HK-2 (cell line): ENCODE results near the gene AGAP1.
A peak's percentile ranks its signal among the peaks of the same experiment; 100 is the strongest.
"Not testable (repeated sequence)": the region's sequence is repeated elsewhere in the genome, so short reads cannot be mapped to it uniquely, and the experiment has no call there.

Experiments used
- DNase-seq: peaks from one replicate; pipeline ENCODE4 v3.0.0-alpha.2; 2018; ENCODE audit not compliant: unreplicated experiment

AGAP1 gene

DNA sequence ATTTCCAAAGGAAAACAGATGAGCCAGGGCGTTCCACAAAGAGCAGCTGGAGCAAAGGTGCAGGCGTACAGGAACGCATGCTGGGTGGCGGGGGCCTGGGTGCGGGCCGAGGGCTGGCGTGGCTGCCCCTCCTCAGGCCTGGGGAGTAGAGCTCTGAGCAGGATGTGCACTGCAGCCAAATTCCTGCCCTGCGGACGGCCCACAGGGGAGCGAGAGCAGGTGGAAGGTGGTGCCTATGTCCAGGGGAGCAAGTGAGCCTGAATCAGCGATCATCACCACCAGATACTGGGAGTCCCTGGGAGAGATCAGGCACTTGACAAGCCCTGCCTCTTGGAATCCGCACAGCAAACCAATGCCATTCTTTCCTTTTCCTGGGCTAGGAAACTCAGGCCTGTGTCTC lies 568.1 kb downstream of the AGAP1 start:
- no peak for DNase-seq

DNA sequence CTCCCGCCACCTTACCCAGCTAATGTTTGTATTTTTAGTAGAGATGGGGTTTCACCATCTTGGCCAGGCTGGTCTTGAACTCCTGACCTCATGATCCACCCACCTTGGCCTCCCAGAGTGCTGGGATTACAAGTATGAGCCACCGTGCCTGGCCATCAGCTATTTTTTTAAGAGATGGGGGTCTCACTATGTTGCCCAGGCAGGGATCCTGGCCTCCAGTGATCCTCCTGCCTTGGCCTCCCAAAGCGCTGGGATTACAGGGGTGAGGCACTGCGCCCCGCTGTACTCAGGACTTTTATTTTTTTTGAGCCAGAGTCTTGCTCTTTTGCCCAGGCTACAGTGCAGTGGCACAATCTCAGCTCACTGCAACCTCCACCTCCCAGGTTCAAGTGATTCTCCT lies 569.0 kb downstream of the AGAP1 start:
- DNase-seq: not testable (repeated sequence)

DNA sequence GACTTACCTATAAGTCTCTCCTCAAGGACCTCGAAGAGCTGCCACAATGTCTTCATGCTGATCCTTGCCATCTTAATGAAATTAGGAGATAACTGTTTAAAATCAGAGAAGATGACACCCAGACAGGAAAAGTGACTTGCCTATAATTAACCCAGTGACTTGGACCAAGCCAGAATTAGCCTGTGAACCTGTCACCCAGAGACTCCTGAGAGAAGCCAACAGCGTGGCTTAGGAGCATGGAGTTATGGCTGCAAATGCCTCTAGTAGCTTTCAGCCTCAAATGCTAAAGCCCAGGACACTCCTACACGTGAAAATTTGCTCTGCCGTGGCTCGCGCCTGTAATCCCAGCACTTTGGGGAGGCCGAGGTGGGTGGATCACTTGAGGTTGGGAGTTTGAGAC lies 570.2 kb downstream of the AGAP1 start:
- DNase-seq: no peak

DNA sequence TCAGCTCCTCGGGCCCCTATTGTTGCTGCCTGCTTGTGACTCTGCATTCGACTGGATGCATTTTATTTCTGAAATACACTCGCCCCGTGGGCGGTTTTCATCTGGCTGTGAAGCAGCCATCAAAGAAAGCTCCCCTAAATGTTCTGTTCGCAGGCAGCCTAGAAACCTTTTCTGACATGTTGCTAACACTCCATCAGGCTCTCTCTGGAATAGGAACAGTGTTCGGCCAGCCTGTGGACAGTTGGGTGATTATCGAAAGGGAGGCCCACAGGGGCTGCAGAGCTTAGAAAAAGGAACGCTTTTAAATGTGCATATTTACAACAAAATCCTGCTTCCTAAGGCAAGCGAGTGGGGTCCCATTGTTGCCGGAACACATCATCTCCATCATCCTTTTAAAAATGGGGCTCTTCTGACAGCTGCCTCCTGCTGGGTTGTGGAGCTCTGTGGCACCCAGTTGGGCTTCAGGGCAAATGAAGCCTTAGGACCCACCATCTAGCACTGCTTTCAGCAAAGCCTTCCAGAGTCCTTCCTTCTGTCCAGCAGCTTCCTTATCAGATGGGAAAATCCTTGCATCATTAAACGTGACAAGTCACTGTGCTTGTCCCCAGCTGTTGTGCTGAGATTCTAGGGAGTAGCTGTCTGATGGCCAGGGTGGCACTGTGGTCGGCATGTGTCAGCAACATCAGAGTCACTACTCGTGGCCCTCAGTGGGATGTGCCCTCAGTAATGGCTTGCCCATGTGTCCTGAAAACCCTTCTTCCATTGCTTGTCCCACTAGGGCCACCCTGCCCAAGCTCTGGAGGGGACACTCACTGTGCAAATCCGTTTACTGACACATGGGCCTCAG lies 571.7 kb downstream of the AGAP1 start:
- no peak for DNase-seq

DNA sequence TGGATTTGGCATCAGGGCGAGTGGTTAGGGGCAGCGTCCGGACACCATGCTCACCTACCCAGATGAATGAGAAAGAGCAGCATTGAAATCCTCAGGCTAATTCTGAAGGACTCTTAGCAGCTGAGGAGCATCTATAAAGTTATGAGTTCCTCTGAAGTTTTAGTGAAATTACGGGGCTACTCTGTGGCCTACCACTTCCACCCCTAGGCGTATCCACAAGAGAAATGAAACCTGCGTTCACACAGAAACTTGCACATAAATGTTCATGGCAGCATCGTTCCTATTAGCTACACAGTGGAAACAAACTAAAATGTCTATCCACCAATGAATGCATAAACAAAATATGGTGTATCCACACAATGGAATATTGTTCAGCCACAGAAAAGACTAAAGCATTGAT lies 576.4 kb downstream of the AGAP1 start:
- no peak for DNase-seq

DNA sequence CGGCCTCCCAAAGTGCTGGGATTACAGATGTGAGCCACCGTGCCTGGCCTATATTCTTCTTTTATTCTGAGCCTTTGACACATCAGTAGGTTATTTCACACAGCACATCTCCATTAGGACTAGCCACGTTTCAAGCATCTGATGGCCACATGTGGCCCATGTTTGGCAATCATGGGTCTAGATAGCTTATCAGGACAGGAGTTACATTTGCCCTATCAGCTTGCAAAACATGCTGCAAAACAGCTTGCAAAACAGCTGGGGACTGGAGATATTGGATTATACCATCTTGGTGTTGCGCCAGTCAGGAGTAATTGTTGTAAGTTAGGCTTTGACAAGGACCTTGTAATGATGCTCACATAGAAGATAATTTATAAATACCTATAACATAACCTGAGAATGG lies 579.4 kb downstream of the AGAP1 start:
- DNase-seq: no peak

DNA sequence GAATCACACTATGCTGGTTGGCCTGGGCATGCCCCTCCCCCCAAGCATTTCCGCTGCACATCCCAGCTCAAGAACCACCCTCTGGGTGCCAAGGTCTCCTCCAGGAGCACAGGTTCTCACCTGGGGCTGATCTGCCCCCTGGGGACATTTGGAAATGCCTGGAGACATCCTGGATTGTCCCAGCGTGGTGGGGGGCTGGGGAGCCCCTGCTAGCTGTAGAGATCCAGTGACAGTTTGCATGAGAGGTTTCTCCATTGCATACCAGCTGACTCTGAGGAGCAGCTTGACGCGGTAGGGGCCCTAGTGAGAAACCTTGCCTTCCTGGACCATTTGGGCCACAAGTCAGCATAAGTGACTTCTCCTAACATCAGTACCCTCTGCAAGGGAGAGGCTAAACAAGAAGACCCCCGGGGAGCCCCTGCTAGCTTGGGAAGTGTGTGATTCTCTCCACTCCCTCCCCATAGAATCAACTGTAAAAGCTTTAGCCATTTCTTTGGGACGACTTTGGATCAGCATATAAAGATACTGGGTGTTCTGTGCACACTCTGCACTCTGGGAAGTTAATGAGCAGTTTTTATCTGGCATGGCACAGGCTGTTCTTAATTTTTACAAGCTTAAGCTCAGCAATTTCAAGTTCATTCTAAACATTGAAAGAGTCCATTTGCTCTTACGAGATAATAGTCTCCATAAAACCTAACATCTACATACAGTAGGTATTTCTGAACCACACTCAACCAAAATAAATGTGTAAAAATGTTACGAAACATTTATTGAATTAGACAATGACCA lies 580.2 kb downstream of the AGAP1 start:
- DNase-seq: no peak

DNA sequence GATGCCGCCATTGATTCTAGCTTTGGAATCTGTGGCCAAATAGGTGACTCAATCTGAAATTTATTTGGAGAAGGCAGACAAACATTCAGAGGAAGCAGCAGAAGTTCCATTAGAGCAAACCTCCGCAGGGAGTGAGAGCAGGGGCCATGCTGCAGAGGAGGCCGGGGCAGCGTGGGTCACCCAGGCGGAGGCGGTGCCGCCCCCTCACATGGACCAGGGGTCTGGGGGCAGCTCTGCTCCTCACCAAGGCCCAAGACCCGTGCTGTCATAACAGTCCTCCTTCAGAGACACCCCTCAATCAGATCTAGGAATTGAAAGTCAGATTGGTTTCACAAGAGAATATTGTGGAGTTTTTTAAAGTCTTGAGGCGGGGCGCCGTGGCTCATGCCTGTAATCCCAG lies 582.0 kb downstream of the AGAP1 start:
- no peak for DNase-seq

DNA sequence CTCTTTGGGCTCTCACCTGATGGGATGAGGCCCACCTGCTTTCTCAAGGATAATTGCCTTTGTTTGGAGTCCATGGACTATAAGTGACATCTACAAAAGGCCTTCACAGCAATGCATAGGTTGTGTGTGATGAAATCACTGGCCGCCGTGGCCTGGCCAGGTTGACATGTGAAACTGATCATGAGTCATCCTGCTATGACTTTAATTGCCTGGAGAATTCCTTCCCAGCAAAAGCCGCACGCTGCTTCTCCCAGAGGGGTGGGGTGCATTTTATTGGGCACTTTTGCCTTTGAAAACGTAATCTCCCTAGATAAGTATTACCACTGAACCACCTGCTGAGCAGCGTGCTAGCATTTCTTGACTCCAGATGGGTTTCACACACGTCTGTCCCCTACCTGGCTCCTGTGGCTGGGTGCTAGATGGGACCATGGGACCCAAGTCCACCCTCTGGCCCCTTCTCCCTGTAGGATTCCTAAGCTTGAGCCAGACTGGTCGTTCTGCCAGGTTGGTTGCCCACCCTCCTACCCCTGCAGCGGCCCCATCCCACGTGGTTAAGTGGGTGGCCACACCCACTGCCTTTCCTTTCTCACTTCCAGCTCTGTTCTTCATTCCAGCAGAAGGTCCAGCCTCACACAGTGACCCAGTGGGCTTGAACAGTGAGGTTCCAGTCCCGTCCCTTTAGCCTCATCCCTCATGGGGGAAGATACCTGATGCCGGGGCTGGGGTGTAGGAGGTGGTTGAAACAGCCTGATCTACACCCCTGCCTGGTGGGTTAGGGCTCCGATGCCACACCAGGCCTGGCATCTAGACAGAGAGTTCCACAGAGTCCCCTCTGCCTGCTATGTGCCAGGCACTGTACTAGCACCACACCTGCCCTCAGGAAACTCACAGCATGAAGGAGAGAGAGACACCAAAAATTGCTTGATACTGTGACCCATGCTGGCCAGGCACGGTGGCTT lies 584.7 kb downstream of the AGAP1 start:
- peak; percentile 65 for DNase-seq

DNA sequence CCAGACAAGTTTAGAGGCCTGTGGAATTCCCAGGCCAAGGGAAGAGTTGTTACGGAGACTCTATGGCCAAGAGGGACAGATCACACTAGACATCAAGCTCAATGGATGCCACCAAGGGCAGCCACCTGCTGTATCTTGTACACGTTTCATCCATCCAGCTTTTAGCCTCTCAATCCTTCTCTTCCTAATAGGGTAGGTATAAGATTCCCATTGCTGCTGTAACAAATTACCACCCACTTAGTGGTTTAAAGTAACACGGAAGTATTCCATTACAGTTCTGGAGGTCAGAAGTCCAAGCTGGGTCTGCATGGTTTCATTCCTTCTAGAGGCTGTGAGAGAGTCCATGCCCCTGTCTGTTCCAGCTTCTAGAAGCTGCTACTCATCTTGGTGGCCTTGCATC lies 586.6 kb downstream of the AGAP1 start:
- DNase-seq: no peak

DNA sequence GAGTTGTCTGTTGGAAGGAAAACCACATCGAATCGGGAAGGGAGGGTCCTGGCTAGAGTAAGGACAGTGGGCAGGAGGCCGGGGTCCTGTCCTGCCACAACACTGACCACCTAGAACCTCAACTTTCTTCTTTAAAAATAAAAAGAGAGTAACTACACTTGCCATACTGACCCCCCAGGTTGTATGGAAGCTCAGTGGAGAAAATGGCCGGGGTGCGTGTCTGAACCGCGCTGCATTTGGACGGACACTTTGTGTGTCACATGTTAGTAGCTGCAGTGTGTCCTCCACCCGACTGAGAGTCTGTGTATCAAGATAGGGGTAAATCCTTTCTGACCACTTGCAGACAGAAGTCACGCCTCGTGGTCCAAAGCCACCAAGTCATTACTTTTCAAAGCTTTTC lies 587.3 kb downstream of the AGAP1 start:
- DNase-seq: no peak

DNA sequence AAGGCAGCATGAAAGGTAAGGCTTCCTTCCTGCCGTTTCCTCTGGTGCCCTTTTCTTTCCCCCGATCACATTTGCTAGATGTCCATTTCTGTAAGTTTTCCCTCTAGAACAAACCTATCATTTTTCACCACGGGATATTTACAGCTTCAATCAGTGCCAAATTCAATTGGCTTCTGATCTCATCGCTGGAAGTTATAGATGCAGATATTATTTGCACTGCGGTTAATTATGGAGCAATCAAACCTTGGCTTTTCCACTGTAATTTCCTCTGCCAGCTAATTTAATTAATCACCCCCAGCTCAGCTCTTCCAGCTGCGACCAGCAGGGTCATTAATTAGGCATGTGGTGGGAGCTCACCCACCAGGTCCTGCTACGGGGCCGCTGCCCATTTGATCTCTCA lies 588.2 kb downstream of the AGAP1 start:
- DNase-seq: no peak

DNA sequence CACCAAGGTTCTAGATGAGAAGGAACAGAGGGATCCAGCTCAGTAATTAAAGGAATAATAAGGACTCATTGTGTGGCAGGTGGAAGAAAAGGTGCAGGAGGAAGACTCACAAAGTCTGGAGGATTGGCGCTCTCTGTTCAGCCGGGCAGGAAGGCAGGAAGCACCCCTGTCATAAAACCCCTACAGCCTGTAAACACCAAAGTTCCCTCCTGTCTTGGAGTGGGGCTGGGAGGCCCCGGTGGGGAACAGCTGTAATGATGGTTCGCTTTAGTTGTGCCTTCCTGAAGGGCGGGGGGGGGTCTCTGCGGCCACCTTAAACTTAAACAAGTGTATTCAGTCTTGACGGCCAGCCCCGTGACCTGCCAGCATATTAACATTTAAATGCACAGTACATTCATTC lies 590.1 kb downstream of the AGAP1 start:
- DNase-seq: no peak

DNA sequence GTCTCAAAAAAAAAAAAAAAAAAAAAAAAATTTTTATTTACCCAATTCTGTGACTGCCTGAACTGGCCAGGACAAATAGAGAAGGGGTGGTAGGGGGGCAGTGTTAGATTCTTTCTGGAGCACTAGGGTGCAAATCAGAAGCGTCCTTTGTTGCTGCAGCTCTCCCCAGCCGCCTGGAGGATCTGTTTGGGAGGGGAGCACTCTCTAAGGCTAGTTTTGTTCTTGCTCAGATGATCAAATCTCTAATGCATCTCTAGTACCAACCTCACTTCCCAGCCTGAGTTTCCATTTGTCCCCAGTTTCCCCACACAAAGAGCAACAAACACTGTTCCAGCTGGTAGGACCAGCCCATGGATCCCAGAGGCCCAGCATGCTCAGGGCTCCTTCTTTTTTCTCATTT lies 591.4 kb downstream of the AGAP1 start:
- DNase-seq: no peak

DNA sequence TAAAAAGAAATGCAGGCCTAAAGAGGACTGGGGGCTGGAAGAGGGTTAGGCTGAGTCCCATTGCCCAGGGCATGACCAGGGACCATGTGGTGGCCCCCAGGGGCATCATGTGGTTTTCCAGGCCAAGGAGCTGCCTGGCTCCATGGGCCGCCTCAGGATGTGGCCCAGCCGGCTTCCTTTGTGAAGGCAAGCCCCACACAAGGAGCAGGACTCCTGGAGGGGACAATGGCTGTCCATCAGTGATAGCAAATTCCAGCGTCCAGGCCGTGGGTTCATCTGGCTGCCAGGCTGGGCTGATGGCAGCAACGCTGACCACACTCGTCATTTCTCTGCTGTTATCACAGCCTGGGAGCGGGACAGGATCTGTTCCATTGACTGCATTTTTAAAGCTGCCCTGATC lies 591.8 kb downstream of the AGAP1 start:
- DNase-seq: peak; percentile 26

DNA sequence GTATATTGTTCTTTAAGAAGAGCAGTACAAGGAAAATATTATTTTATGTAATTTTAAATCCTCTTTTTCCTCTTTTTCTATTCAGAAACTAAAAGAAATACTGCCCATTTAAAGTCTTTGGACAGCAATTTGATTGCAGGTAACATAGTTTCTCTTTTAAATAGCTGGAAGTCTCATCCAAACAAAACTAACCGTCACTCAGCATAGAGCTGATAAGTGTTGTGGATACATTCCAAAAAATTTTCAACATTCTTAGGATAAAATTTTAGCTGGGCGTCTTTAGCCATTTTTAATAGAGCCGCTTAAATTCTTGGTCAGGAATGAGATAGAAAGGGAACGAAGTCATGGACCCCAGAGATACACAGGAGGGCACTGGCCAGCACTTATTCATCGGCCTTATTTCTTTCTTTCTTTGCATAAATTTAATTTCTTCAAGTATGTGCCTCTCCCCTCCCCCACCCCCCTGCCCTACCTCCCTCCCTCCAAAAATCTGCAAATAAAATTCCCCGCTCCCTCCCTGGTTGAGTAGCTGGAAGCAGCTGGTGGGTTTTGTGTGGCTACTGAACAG lies 592.6 kb downstream of the AGAP1 start:
- no peak for DNase-seq

DNA sequence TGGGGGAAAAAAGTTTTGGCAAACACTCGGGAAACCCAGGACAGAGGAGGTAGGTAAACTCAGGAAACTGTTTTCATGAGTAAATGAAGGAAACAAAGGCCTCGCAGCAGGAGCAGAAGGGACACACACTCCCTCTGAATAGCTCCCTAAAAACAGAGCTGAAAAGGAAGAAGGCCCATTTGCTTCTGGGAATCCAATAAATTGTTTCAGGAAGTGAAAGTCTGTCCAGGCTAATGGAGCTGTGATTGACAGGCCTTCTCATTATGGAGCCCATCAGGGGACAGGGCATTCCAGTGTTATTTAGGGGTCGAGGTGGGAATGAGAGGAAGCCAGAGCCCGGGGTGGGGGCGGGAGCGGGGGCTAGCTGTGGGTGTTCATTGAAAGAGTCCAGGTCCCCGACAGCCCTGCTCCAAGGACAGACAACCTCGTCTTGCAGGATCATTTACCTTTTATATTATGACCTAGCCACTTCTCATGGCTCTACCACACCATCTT lies 593.2 kb downstream of the AGAP1 start:
- no peak for DNase-seq

DNA sequence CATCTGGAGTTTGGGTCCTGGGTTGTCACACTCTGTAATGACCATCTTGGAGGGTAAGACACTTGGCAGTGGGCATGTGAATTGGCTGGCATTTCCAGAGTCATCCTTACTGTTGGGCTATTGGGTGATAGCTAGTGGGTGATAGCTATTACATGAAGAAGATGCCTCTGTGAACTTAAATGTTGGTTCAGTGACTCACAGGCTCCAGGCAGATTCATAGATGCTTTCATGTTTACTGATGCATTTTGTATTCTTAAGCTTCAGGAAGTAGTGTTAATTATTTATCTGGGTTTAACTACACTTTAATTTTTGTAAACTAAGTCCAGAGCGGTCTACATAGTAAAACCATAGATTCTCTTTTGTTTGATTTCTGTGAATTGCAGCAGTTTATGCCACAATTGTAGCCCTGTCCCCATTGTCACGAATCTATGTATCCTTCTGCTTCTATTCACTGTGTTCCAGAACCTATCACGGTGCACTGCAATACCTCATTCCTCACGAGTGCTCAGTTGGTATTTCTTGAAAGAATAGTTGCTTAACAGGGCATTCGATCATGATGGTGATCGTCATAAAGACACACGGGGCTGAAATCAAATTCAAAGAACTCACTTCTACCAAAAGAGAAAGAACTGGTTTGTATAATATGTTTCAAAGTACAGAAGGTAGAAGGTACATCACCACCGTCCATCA lies 594.7 kb downstream of the AGAP1 start:
- DNase-seq: peak; percentile 27

DNA sequence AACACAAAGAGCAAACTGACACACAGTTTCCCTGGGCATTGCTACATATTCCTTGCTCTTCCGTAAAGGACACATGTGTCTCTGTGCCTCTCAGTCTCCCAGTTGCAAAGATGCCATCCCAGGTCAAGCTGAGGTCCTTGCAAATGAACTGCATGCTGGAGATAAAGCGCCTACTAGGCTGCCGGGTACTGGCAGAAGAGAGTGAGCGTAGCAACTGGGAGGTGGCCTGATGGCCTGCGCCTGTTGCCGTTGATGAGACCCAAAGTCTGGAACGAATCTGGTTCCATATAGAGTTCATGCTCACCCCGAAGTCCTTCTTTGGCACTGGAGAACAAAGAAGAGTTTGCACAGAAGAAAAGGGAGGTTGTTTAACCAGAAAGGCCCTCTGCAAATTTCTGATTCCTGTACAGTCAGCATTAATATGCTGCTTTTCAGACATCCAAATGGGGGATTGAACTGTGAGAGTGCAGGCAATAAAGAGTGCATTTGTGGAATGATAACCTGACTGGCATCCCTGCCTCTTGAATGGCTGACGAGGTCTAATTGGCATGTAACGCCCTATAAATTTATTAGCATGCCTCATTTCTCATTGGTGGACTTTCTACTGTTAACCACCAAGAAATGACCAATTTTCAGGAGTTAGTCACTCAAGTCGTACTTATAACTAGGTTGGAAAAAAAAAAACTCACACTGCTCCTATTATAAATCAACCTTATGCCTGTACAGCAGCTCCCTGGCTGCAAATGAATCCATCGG lies 595.6 kb downstream of the AGAP1 start:
- DNase-seq: peak; percentile 38

DNA sequence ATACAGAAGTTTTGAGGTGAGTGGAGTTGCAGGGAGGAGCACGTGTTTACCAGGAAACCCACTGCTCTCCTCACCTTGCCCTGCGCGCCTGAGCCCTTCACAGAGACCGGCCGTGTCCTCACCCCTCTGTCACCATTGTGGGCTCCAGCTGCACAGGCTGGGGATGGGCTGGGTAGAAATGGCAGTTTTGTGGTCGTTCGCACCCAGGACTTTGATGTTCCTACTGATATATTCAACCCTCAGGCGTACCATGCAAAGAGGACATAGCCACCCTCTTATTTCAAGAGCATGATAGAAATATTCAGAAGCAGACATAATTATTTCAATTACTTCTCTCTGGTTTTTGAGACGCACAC lies 596.2 kb downstream of the AGAP1 start:
- peak; percentile 19 for DNase-seq
